Measurements from ENCODE around the gene RHOU.
"Not testable (repeated sequence)": the region's sequence is repeated elsewhere in the genome, so short reads cannot be mapped to it uniquely, and the experiment has no call there.

RHOU gene

GRCh38 chr1:228758447-228758846 lies 23.2 kb downstream of the RHOU start:
- no peak for DNase-seq
- TF ChIP-seq POLR2A (IDR thresholded peaks at IDR 0.05; ENCODE audit: low read length): no peak
- TF ChIP-seq GATA1 (IDR thresholded peaks at IDR 0.05; ENCODE audit: low read depth, low read length): no peak

- no peak for DNase-seq
- no peak for TF ChIP-seq GATA1 (IDR thresholded peaks at IDR 0.05; ENCODE audit: low read depth, low read length)
- TF ChIP-seq POLR2A (IDR thresholded peaks at IDR 0.05; ENCODE audit: low read length): no peak
These were observed 25.7 kb downstream of the RHOU start for GRCh38 chr1:228760979-228761378.

GRCh38 chr1:228763561-228763960 lies 28.3 kb downstream of the RHOU start:
- no peak for TF ChIP-seq POLR2A (IDR thresholded peaks at IDR 0.05; ENCODE audit: low read length)
- no peak for TF ChIP-seq GATA1 (IDR thresholded peaks at IDR 0.05; ENCODE audit: low read depth, low read length)
- no peak for DNase-seq

- TF ChIP-seq POLR2A (IDR thresholded peaks at IDR 0.05; ENCODE audit: low read length): no peak
- no peak for TF ChIP-seq GATA1 (IDR thresholded peaks at IDR 0.05; ENCODE audit: low read depth, low read length)
- DNase-seq: no peak
These were observed 30.1 kb downstream of the RHOU start for GRCh38 chr1:228765168-228765946.

- TF ChIP-seq POLR2A (IDR thresholded peaks at IDR 0.05; ENCODE audit: low read length) (no peak), GATA1 (IDR thresholded peaks at IDR 0.05; ENCODE audit: low read depth, low read length) (no peak)
- no peak for DNase-seq
These were observed 31.5 kb downstream of the RHOU start for GRCh38 chr1:228766788-228767187.

- TF ChIP-seq POLR2A (IDR thresholded peaks at IDR 0.05; ENCODE audit: low read length): no peak
- no peak for TF ChIP-seq GATA1 (IDR thresholded peaks at IDR 0.05; ENCODE audit: low read depth, low read length)
- DNase-seq: no peak
These were observed 32.5 kb downstream of the RHOU start for GRCh38 chr1:228767636-228768354.

- DNase-seq: no peak
- no peak for TF ChIP-seq GATA1 (IDR thresholded peaks at IDR 0.05; ENCODE audit: low read depth, low read length)
- TF ChIP-seq POLR2A (IDR thresholded peaks at IDR 0.05; ENCODE audit: low read length): no peak
These were observed 33.2 kb downstream of the RHOU start for GRCh38 chr1:228768355-228769000.

- no peak for DNase-seq
- TF ChIP-seq POLR2A (IDR thresholded peaks at IDR 0.05; ENCODE audit: low read length): no peak
- no peak for TF ChIP-seq GATA1 (IDR thresholded peaks at IDR 0.05; ENCODE audit: low read depth, low read length)
These were observed 35.5 kb downstream of the RHOU start for GRCh38 chr1:228770779-228771223.

GRCh38 chr1:228772516-228773212 lies 37.4 kb downstream of the RHOU start:
- DNase-seq: no peak
- TF ChIP-seq POLR2A (IDR thresholded peaks at IDR 0.05; ENCODE audit: low read length): no peak
- no peak for TF ChIP-seq GATA1 (IDR thresholded peaks at IDR 0.05; ENCODE audit: low read depth, low read length)

GRCh38 chr1:228775946-228776345 lies 40.7 kb downstream of the RHOU start:
- not testable (repeated sequence) for DNase-seq

GRCh38 chr1:228776449-228776848 lies 41.2 kb downstream of the RHOU start:
- no peak for TF ChIP-seq POLR2A (IDR thresholded peaks at IDR 0.05; ENCODE audit: low read length)
- TF ChIP-seq GATA1 (IDR thresholded peaks at IDR 0.05; ENCODE audit: low read depth, low read length): no peak
- no peak for DNase-seq

GRCh38 chr1:228777236-228777635 lies 42.0 kb downstream of the RHOU start:
- DNase-seq: no peak
- no peak for TF ChIP-seq GATA1 (IDR thresholded peaks at IDR 0.05; ENCODE audit: low read depth, low read length)
- TF ChIP-seq POLR2A (IDR thresholded peaks at IDR 0.05; ENCODE audit: low read length): no peak

- DNase-seq: no peak
- TF ChIP-seq GATA1 (IDR thresholded peaks at IDR 0.05; ENCODE audit: low read depth, low read length): no peak
- no peak for TF ChIP-seq POLR2A (IDR thresholded peaks at IDR 0.05; ENCODE audit: low read length)
These were observed 42.7 kb downstream of the RHOU start for GRCh38 chr1:228778026-228778425.

GRCh38 chr1:228778466-228778865 lies 43.2 kb downstream of the RHOU start:
- no peak for TF ChIP-seq POLR2A (IDR thresholded peaks at IDR 0.05; ENCODE audit: low read length)
- TF ChIP-seq GATA1 (IDR thresholded peaks at IDR 0.05; ENCODE audit: low read depth, low read length): no peak
- DNase-seq: no peak
